ENCODE results near the gene SLC16A10.
A peak's percentile ranks its signal among the peaks of the same experiment; 100 is the strongest.
"Not testable (repeated sequence)": the region's sequence is repeated elsewhere in the genome, so short reads cannot be mapped to it uniquely, and the experiment has no call there.

SLC16A10 gene

GRCh38 chr6:111134236-111134869 is 47.0 kb downstream of the SLC16A10 start:
- not testable (repeated sequence) for DNase-seq

GRCh38 chr6:111137489-111138093 is 50.3 kb downstream of the SLC16A10 start:
- not testable (repeated sequence) for DNase-seq

GRCh38 chr6:111147440-111147839 is 60.1 kb downstream of the SLC16A10 start:
- DNase-seq = no peak

GRCh38 chr6:111148110-111148509 is 60.8 kb downstream of the SLC16A10 start:
- no peak for DNase-seq

GRCh38 chr6:111150577-111150976 is 63.3 kb downstream of the SLC16A10 start:
- DNase-seq = no peak

GRCh38 chr6:111154981-111155380 is 67.7 kb downstream of the SLC16A10 start:
- no peak for DNase-seq

GRCh38 chr6:111157412-111157811 is 70.1 kb downstream of the SLC16A10 start:
- no peak for DNase-seq

- DNase-seq = no peak
Measured at GRCh38 chr6:111159633-111160032, 72.3 kb downstream of the SLC16A10 start.

GRCh38 chr6:111161650-111162049 is 74.3 kb downstream of the SLC16A10 start:
- no peak for DNase-seq

- peak; percentile 10 for DNase-seq
Measured at GRCh38 chr6:111162504-111162903, 75.2 kb downstream of the SLC16A10 start.

GRCh38 chr6:111171577-111172400 is 84.5 kb downstream of the SLC16A10 start:
- no peak for DNase-seq

- DNase-seq = no peak
Measured at GRCh38 chr6:111172563-111172962, 85.3 kb downstream of the SLC16A10 start.

GRCh38 chr6:111173341-111173740 is 86.0 kb downstream of the SLC16A10 start:
- DNase-seq = no peak

GRCh38 chr6:111173946-111174345 is 86.6 kb downstream of the SLC16A10 start:
- DNase-seq = peak; percentile 20

- DNase-seq = no peak
Measured at GRCh38 chr6:111175109-111175508, 87.8 kb downstream of the SLC16A10 start.

- DNase-seq = no peak
Measured at GRCh38 chr6:111176038-111176759, 88.9 kb downstream of the SLC16A10 start.

GRCh38 chr6:111176760-111177099 is 89.4 kb downstream of the SLC16A10 start:
- DNase-seq = no peak

- no peak for DNase-seq
Measured at GRCh38 chr6:111177131-111177530, 89.8 kb downstream of the SLC16A10 start.

GRCh38 chr6:111183702-111184517 is 96.6 kb downstream of the SLC16A10 start:
- DNase-seq = no peak

GRCh38 chr6:111184827-111185532 is 97.7 kb downstream of the SLC16A10 start:
- no peak for DNase-seq

- no peak for DNase-seq
Measured at GRCh38 chr6:111185954-111186353, 98.7 kb downstream of the SLC16A10 start.

GRCh38 chr6:111187874-111188273 is 100.6 kb downstream of the SLC16A10 start:
- DNase-seq = no peak
